Measurements from ENCODE around the gene IRF2. TPM values are rescaled to one million over a fixed set of nuclear protein-coding genes. Genes with fewer than 3 reads are reported as not detected.
A peak's percentile ranks its signal among the peaks of the same experiment; 100 is the strongest.

The IRF2 gene
- total and polyA plus RNA-seq, 4 donors: 16.4 to 65.8 (median 43.1) TPM

GRCh38 chr4:184513802-184514120 lies 39.4 kb upstream of the IRF2 start:
- Histone ChIP-seq H3K27ac (ENCODE audit: low read depth in 1 of 2, low read length in 1 of 2) (peak overlapping the region in 1 of 2 donors; percentile 45), H3K4me1 (ENCODE audit: control insufficient read depth in 5 of 5, insufficient read depth in 5 of 5, low read length in 5 of 5) (peaks cover 0 to 29% (median 5%) of the 10 kb centered on the region in 5 donors), H3K4me3 (no peak overlapping the region), H3K27me3 (ENCODE audit: control insufficient read depth in 3 of 3, insufficient read depth in 3 of 3, low read length in 2 of 3) (no peaks in the 10 kb centered on the region), H3K9me3 (ENCODE audit: control insufficient read depth in 4 of 4, insufficient read depth in 3 of 4, low read length in 3 of 4) (peaks cover 0 to 4% (median 0%) of the 10 kb centered on the region in 4 donors), H3K9ac (ENCODE audit: insufficient read depth in 1 of 2, low read length in 2 of 2) (peak overlapping the region in 1 of 2 donors; percentile 15), H3K36me3 (ENCODE audit: control insufficient read depth in 4 of 4, insufficient read depth in 4 of 4, low read length in 4 of 4) (no peaks in the 10 kb centered on the region)
- no peak for ATAC-seq (ENCODE audit: insufficient read depth, low FRiP score)
- DNase-seq: no peak
- no peak for TF ChIP-seq CTCF (IDR thresholded peaks at IDR 0.05; ENCODE audit: control extremely low read depth, extremely low read depth)
- WGBS, 2 donors: 58% methylated on average over 2 of the region's 2 CpGs

- DNase-seq: no peak
- H3K36me3 ChIP-seq (ENCODE audit: control insufficient read depth in 4 of 4, insufficient read depth in 4 of 4, low read length in 4 of 4): no peaks in the 10 kb centered on the region
- H3K9me3 ChIP-seq (ENCODE audit: control insufficient read depth in 4 of 4, insufficient read depth in 3 of 4, low read length in 3 of 4): peaks cover 0 to 4% (median 0%) of the 10 kb centered on the region in 4 donors
- TF ChIP-seq CTCF (IDR thresholded peaks at IDR 0.05; ENCODE audit: control extremely low read depth, extremely low read depth): no peak
- whole genome bisulfite sequencing, 2 donors: 96% methylated on average over 5 of the region's 5 CpGs
- H3K27me3 ChIP-seq (ENCODE audit: control insufficient read depth in 3 of 3, insufficient read depth in 3 of 3, low read length in 2 of 3): no peaks in the 10 kb centered on the region
- H3K4me1 ChIP-seq (ENCODE audit: control insufficient read depth in 5 of 5, insufficient read depth in 5 of 5, low read length in 5 of 5): peaks cover 0 to 29% (median 5%) of the 10 kb centered on the region in 5 donors
- no peak overlapping the region for H3K27ac ChIP-seq (ENCODE audit: low read depth in 1 of 2, low read length in 1 of 2)
- H3K9ac ChIP-seq (ENCODE audit: insufficient read depth in 1 of 2, low read length in 2 of 2): no peak overlapping the region
- ATAC-seq (ENCODE audit: insufficient read depth, low FRiP score): no peak
- H3K4me3 ChIP-seq: no peak overlapping the region
Observed at GRCh38 chr4:184511156-184511555, 36.8 kb upstream of the IRF2 start.

- TF ChIP-seq CTCF (IDR thresholded peaks at IDR 0.05; ENCODE audit: control extremely low read depth, extremely low read depth): no peak
- H3K4me1 ChIP-seq (ENCODE audit: control insufficient read depth in 5 of 5, insufficient read depth in 5 of 5, low read length in 5 of 5): peaks cover 0 to 24% (median 5%) of the 10 kb centered on the region in 5 donors
- peak; percentile 32 for ATAC-seq (ENCODE audit: insufficient read depth, low FRiP score)
- no peak overlapping the region for H3K27ac ChIP-seq (ENCODE audit: low read depth in 1 of 2, low read length in 1 of 2)
- WGBS, 2 donors: 63 to 88% methylated on average over 3 of the region's 3 CpGs
- no peaks in the 10 kb centered on the region for H3K36me3 ChIP-seq (ENCODE audit: control insufficient read depth in 4 of 4, insufficient read depth in 4 of 4, low read length in 4 of 4)
- DNase-seq: no peak
- no peak overlapping the region for H3K4me3 ChIP-seq
- peaks cover 0 to 4% (median 0%) of the 10 kb centered on the region in 4 donors for H3K9me3 ChIP-seq (ENCODE audit: control insufficient read depth in 4 of 4, insufficient read depth in 3 of 4, low read length in 3 of 4)
- no peak overlapping the region for H3K9ac ChIP-seq (ENCODE audit: insufficient read depth in 1 of 2, low read length in 2 of 2)
- no peaks in the 10 kb centered on the region for H3K27me3 ChIP-seq (ENCODE audit: control insufficient read depth in 3 of 3, insufficient read depth in 3 of 3, low read length in 2 of 3)
Observed at GRCh38 chr4:184510401-184510800, 36.1 kb upstream of the IRF2 start.

- Histone ChIP-seq H3K27me3 (ENCODE audit: control insufficient read depth in 3 of 3, insufficient read depth in 3 of 3, low read length in 2 of 3) (no peaks in the 10 kb centered on the region), H3K4me3 (no peak overlapping the region), H3K27ac (ENCODE audit: low read depth in 1 of 2, low read length in 1 of 2) (no peak overlapping the region), H3K9ac (ENCODE audit: insufficient read depth in 1 of 2, low read length in 2 of 2) (no peak overlapping the region), H3K4me1 (ENCODE audit: control insufficient read depth in 5 of 5, insufficient read depth in 5 of 5, low read length in 5 of 5) (peaks cover 0 to 3% (median 0%) of the 10 kb centered on the region in 5 donors), H3K9me3 (ENCODE audit: control insufficient read depth in 4 of 4, insufficient read depth in 3 of 4, low read length in 3 of 4) (peaks cover 0 to 4% (median 0%) of the 10 kb centered on the region in 4 donors), H3K36me3 (ENCODE audit: control insufficient read depth in 4 of 4, insufficient read depth in 4 of 4, low read length in 4 of 4) (no peaks in the 10 kb centered on the region)
- 86 to 89% methylated on average over 7 of the region's 7 CpGs for WGBS, 2 donors
- no peak for TF ChIP-seq CTCF (IDR thresholded peaks at IDR 0.05; ENCODE audit: control extremely low read depth, extremely low read depth)
- no peak for DNase-seq
- no peak for ATAC-seq (ENCODE audit: insufficient read depth, low FRiP score)
Observed at GRCh38 chr4:184506527-184507121, 32.3 kb upstream of the IRF2 start.
